HG02884 (cell line): ENCODE results near the gene CCSER1.
"Not testable (repeated sequence)": the region's sequence is repeated elsewhere in the genome, so short reads cannot be mapped to it uniquely, and the experiment has no call there.

Experiments
- ATAC-seq: cut with Tn5 transposase; IDR thresholded peaks from one replicate; pipeline ENCODE4 v1.9.1; 2021; ENCODE audit warnings: mild to moderate bottlenecking, moderate library complexity; ENCODE audit not compliant: unreplicated experiment

Gene CCSER1

DNA sequence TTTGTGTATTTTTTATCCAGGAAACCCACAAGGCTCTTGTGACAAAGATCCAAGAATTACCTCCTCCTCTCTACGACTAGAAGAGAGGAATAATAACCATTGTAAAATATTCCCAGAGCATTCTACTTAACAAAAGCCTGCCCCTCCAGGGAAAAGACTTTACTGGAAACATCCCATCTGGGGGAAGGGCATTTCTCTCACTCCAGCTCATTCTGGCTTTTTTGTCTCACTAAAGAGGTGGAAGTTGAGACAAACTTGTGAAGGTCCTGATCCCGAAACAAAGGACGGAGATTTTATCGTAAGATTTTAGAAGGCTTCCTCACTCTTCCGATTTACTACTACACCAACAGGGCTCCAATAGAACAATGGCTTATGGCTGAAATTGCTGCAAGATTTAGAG lies 1484.6 kb downstream of the CCSER1 start:
- no peak for ATAC-seq

GRCh38 chr4:91620952-91621351 lies 1493.8 kb downstream of the CCSER1 start:
- no peak for ATAC-seq

DNA sequence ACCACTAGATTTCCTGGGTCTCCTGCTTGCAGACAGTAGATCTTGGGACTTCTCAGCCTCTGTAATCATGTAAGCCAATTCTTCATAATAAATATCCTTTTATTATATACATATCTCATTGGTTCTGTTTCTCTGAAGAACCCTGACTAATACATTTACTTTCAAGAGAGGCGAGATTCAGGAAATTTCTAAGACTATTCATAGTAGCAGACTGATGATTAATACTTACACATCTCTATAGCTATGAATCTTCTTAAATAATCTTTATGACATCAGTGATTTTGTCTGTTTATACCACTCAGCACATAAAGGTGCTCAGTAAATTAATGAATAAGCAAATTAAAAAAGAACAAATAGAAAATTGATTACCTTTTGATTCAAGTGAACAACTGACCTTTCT lies 1494.3 kb downstream of the CCSER1 start:
- no peak for ATAC-seq

GRCh38 chr4:91622925-91623602 lies 1495.9 kb downstream of the CCSER1 start:
- no peak for ATAC-seq

DNA sequence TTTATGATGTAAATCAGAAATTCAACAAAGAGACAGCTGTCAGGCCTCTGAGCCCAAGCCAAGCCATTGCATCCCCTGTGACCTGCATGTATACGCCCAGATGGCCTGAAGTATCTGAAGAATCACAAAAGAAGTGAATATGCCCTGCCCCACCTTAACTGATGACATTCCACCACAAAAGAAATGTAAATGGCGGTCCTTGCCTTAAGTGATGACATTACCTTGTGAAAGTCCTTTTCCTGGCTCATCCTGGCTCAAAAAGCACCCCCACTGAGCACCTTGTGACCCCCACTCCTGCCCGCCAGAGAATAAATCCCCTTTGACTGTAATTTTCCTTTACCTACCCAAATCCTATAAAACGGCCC lies 1496.4 kb downstream of the CCSER1 start:
- ATAC-seq: not testable (repeated sequence)

DNA sequence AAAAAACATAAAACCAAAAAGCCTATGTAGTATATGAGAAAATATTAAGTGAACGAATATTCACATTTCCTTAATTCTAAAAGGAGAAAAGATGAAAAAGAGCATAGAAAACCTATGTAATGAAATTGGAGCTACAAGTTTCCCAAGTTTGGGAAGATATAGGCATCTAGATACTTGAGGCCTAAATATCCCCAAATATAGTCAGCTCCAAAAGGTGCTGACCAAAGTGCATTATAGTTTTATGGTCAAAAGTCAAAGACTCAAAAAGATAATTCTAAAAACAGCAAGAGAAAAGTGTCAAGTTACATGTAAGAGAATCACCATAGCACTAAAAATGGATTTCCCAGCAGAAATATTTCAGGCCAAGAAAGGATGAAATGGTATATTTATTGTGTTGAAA lies 1502.9 kb downstream of the CCSER1 start:
- no peak for ATAC-seq

DNA sequence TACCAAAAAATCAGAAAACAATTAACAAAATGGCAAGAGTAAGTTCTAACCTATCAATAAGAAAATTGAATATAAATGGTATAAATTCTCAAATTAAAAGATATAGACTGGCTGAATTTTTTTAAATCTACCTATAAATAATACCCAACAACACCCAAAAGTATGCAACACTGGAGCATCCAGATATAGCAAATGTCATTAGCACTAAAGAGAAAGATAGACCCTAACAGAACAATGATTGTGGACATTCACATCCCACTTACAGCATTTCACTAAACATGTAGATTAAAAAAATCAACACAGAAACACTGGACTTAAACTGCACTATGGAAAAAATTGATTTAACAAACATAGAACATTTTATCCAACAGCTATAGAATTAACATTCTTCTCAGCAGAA lies 1503.6 kb downstream of the CCSER1 start:
- no peak for ATAC-seq

- ATAC-seq: no peak
Observed at GRCh38 chr4:91631335-91631734, 1504.1 kb downstream of the CCSER1 start.

GRCh38 chr4:91636083-91636482 lies 1508.9 kb downstream of the CCSER1 start:
- no peak for ATAC-seq
